Ecto neural progenitor cell (in vitro differentiated cells): ENCODE data around the gene CCDC191.

Experiments used
- DNase-seq: peaks from one replicate; pipeline ENCODE4 v3.0.0-alpha.2; 2018; ENCODE audit warnings: low spot score

Gene CCDC191

DNA sequence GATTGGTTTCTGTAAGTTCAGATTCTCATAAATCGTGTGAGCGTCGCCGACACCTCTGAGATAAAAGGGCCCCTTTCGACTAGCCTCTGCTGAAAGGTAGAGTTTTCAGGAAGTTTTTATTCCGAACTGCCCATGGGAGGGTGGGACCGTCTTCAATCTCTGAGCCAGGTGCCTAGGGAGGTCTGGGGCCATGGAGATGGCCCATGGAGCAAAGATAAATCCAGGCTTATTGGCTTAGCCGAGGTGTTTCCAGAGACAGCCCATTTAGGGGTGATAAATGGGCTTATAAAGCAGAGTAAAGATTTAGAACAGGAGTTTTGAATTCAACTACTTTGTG lies 653 bp upstream of the CCDC191 start:
- DNase-seq, result no peak

DNA sequence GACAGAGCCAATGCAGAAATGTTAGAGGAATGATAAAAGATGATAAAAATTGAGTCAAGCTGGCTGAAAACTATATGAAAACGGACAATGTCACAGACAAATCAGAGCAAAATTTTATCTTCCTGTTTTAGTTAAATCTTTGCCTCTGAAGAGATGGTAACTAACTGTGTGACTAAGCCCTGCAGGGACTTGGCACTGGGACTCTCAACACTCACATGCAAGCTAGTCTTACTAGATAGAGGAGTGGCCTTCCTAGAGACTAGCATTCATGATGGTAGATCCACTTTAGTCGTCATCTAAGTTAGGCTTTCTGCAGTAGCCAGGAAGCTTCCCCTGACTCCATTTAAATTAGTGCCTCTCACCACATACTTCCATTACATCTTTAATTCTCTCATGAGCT lies 4.1 kb downstream of the CCDC191 start:
- DNase-seq, result no peak

GRCh38 chr3:114043205-114043604 lies 13.1 kb downstream of the CCDC191 start:
- DNase-seq, result no peak

DNA sequence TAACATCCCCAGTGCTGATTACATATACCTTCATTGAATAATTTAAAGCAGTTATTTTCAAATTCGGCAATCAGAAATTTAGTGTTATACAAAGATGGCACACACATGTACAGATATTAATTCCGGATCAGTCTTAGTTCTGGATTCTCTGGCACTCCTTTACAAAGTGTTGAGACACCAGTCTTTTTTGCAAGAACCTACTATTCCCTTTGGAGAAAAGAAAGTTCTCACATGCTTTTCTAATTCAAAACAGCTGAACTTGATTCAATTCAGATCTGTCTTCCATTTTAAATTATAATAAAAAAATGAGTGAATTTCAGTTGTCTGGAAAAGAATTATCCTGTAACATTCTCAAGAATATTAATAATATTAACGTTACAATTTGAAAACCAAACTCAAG lies 20.4 kb downstream of the CCDC191 start:
- DNase-seq, result no peak

DNA sequence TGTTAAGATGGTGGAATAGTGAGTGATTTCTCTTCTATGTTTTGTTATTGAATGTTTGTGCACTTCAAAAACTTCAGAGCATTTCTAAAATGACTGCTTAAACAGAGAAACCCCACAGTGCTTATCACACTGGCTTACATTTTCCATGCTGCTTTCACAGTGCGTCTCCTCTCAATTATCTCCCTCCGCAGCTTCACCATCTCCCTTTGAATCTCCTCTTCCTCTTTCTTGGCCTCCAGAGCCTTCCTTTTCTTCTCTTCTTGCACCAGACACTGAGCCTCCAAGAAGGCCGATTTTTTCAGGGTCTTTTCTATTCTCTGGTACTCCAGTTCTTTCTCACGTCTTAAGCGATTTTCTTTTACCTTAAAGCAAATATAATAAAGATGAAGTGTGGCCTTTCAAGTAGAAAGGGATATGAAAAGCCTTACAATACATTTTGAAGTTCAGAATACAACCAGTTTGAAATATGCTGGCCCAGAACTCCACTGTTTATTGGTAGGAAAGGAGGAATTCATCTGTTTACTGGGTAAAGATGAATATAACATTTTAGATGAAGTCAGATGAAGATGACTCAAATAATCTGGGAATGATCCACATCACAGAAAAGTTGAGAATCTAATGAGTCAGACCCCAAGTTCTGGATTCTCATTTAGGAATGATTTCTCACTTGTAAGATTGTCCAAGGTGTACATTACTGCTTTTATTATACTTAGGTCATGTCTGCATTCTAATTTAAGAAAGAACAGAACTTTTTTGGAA lies 21.4 kb downstream of the CCDC191 start:
- DNase-seq, result no peak

DNA sequence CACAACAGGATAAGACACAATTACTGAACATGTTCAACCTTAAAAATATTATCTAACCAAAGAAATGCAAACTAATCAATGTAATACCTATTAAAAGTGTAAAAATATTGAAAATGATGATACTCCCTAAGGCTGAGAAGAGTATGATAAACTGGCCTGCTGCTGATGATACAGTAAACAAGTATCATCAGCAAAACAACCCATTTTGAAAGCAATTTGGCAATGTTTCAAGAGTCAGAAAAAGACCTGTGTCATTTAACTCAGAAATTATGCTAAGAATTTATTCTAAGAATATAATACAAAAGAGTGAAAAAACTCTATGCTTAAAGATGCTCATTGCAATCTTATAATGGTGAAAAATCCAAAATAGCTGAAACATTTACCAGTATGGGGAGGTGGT lies 22.1 kb downstream of the CCDC191 start:
- DNase-seq, result no peak

- DNase-seq, result no peak
Measured at GRCh38 chr3:114033721-114034120, 22.6 kb downstream of the CCDC191 start.

- DNase-seq, result no peak
Measured at GRCh38 chr3:114026331-114026730, 30.0 kb downstream of the CCDC191 start.

DNA sequence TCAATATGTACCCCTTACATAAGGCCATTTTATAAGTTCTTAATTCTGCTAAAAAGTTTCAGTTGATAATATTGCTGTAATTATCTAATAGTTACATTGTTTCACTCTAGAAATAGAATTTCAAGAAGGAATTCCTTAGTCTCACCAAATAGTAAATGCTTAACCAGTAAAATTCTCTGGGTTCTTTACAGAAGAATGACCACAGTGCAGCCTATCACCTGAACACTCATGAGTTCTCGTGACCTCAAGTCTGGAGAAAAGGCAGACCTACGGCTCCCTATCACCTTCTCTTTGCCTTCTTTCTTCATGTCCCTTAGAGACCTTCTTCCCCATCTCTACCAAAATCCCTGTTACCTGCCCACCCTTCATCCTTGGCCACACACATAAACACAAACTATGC lies 30.9 kb downstream of the CCDC191 start:
- DNase-seq, result no peak

DNA sequence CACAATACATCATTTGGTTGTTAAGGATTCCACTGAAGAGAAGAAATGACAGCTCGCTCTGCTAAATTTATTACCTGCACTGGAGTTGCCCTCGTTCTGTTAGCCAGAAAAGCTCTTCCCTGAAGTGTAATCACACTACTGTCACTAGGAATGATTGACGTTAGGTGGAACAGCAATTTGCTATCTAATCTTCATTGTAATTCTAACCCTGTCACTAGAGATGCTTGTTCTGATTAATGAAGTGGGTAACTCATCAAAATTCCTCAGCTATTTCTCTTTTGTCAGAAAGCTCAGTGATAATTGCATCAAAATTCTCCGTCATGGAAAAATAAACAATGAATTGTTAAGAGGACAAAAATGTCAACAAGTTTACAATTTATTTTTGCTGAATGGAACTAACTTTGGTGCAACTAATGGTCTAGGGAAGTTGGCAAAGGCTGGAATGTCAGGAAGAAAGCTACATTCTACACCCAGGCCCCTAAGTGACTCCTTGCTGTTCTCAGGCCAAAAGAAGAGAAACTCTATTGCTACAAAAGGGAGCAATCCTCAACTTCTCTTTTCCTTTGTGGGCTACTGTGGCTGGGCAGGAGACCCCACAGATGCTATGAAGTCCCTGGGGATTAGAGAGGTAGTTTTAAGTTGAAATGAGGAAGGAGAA lies 34.1 kb downstream of the CCDC191 start:
- no peak for DNase-seq

- DNase-seq, result no peak
Measured at GRCh38 chr3:114020907-114021306, 35.4 kb downstream of the CCDC191 start.

GRCh38 chr3:114019486-114019885 lies 36.8 kb downstream of the CCDC191 start:
- DNase-seq, result no peak

DNA sequence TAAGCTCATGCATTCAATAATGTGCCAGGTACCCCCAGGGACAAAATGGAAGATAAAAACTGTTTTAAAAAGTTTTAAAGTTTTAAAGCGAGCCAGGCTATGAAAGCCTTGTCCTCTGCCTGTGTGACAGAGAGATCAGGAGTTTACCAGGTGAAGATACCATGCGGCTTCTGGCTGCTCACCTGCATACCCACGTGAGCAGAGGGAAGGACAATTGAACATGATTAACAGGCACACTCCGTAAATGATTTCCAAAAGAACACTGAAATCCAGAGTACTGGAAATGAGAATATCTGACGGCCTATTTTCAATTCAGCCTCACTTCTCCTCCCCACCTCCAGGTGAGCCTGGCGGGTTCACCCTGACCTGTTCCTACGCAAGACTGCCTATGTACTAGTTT lies 42.1 kb downstream of the CCDC191 start:
- DNase-seq, result no peak

GRCh38 chr3:114011059-114011797 lies 45.1 kb downstream of the CCDC191 start:
- no peak for DNase-seq

DNA sequence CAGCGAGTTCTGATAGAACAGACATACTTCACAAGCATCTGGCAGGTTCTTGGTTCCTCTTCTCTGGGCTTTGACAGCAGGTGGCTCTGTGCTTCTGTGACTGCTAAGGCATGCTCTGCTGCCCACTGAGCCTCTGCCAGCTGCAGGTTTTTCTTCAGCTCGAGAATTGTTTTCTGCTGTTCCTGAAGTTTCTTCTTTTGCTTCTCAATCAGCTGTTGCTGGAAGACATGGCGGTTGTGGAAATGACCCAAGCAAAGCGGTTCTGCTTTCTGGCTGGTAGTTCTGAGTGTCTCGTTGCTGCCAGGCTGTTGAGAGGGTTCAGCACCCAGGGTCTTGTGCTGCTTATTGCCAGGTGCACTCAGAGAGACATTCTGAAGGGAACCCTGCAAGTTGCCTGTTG lies 50.8 kb downstream of the CCDC191 start:
- no peak for DNase-seq

DNA sequence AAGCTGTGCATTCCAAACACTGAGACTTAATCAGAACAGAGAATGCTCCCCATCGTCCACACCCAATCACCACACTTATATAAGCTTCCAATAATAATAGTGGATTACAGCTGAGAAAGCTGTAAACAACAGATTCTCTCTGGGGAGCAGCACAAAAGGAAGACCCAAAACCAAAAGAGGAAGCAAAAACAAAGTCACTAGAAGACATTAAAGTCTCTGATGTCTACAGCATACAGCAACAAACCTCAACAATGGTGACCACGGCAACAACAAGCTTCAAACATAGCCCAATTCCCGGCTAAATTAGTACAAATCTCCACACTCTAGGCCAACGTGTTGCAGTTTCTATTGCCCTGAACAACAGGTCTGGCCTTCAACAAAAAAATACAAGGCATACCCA lies 70.8 kb downstream of the CCDC191 start:
- no peak for DNase-seq

DNA sequence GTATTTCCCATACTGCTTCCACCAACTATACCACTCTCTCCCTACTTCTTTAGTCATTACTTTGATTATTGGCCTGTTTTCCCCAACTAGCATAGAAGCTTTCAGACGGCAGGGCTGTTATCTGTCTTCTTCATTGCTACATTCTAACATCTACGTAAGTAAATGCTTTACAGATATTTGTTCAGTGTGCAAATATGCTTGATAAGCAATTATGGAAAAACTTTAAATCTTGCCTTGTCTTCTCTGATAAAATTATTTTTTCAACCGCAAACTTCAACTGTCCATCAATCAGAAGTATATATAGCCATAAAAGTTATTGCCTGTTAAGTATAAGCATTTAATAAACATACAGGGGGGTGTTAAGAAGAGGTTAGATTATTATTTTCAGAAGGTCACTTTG lies 72.8 kb downstream of the CCDC191 start:
- no peak for DNase-seq

GRCh38 chr3:113981803-113982202 lies 74.5 kb downstream of the CCDC191 start:
- DNase-seq, result no peak

- no peak for DNase-seq
Measured at GRCh38 chr3:113979916-113980315, 76.4 kb downstream of the CCDC191 start.

DNA sequence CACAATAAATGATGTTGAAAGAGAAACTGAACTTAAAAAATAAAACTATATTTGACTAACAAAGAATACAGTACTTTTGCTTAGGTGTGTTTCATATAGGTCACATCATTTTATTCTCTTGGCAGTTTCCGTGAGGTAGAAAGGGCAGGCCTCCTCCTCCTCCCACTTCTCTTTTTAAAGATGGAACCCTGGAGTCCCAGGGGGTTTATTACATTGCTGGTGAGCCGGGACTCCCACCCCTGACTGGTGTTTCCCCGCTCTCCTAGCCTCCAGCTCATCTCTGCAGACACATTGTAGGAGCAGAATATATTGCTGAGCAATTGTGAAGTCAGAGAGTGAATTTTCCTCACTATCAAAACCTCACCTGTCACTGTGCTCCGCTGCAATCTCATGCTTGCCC lies 78.5 kb downstream of the CCDC191 start:
- no peak for DNase-seq

- no peak for DNase-seq
Measured at GRCh38 chr3:113968986-113969385, 87.3 kb downstream of the CCDC191 start.

GRCh38 chr3:113966172-113966571 lies 90.2 kb downstream of the CCDC191 start:
- DNase-seq, result no peak

DNA sequence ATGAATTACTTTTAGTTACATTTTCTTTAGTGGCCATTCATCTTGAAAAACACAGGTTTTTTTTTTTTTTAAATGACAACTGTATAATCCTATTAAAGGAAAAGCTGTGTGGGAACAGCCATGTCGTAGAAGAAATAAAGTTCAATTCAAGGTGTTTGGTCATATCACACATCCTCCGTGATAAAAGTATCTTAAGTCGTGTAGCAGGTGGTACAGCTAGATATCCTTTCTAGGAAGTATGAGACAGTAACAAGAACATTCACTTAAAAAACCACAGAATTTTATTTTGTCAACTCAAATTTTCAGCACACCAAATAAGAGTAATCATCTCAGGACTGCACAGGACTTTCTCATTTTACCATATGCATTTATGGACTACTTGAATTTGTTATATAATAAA lies 92.4 kb downstream of the CCDC191 start:
- DNase-seq, result no peak
